GM12891 (cell line): ENCODE measurements around the gene CDKN2AIPNL.

Experiments used
- POLR2A ChIP-seq: IDR thresholded peaks from 2 replicates; pipeline ENCODE4 v1.6.1; 2011; ENCODE audit warnings: low read depth, low read length, control low read depth
- POLR2AphosphoS5 ChIP-seq: IDR thresholded peaks from 2 replicates; pipeline ENCODE4 v1.6.1; 2011; ENCODE audit warnings: low read depth, low read length, control low read depth
- TAF1 ChIP-seq: IDR thresholded peaks from 2 replicates; pipeline ENCODE4 v1.6.1; 2011; ENCODE audit warnings: low read depth, low read length, control low read depth

DNA sequence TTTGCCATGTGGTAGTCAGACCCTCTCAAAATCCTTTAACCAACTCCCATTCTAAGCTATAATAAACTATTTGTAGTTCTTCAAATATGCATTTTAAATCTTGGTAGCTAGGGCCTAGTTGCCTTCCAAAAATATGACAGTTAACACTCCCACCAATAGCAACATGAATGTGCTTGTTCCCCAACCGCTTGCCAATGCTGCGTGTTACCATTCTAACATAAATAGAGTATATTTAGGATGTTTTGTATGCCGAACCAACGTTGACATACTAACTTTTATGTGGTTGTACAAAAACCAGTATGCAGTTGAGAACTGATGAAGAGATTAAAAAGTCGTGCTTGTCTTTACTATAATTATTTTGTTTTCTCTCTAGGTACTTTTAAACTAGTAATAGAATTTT lies 31.3 kb downstream of the CDKN2AIPNL start:
- TF ChIP-seq TAF1: no peak
- TF ChIP-seq POLR2A: no peak
- no peak for TF ChIP-seq POLR2AphosphoS5
